ENCODE data around the gene NOP10.

Gene NOP10

DNA sequence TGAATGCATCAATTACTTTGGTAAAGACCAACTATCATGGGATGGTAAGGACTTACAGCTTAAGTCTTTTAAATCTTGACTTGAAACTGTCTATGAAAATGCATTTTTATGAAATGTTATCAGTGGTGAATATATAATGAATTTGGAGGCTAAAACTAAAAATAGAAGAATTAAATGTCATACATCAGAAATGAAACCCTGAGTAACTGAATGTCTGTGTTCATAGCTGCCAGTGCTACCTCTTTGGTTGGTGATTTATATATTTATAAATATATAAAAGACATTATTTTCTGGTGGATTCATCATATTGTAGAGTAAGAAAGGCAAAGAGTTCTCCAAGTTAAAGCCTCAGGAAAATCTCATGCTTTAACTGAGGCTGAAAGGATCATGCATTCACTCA lies 17.6 kb downstream of the NOP10 start:
- H3K9me3 Mint-ChIP-seq, result peaks cover 0 to 6% of the 10 kb centered on the region in 2 donors
- no peaks in the 10 kb centered on the region for H3K27me3 Mint-ChIP-seq
- H3K4me1 Mint-ChIP-seq, result peaks cover 64% of the 10 kb centered on the region
- peak overlapping the region; percentile 51 to 70 for H3K4me3 Mint-ChIP-seq
- ATAC-seq (no peak), DNase-seq (no peak)
- H3K27ac Mint-ChIP-seq, result peak overlapping the region in 1 of 2 donors; percentile 67

- no peaks in the 10 kb centered on the region for H3K27me3 Mint-ChIP-seq
- H3K4me3 Mint-ChIP-seq, result peak overlapping the region; percentile 13 to 70
- H3K27ac Mint-ChIP-seq, result peak overlapping the region in 1 of 2 donors; percentile 20
Observed at GRCh38 chr15:34324933-34325332, 18.0 kb downstream of the NOP10 start.

DNA sequence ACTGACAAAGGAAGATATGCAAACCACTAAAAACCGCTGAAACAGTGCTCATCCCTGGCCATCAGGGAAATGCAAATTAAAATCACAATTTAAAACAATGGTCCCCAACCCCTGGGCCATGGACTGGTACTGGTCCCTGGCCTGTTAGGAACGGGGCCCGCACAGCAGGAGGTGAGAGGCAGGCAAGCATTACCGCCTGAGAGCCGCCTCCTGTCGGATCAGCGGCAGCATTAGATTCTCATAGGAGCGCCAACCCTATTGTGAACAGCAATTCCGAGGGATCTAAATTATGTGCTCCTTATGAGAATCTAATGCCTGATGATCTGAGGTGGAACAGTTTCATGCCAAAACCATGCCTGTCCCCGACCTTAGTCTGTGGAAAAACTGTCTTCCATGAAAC lies 19.7 kb downstream of the NOP10 start:
- DNase-seq (no peak), ATAC-seq (no peak)
- peaks cover 0 to 6% of the 10 kb centered on the region in 2 donors for H3K9me3 Mint-ChIP-seq
- H3K4me1 Mint-ChIP-seq, result peaks cover 61% of the 10 kb centered on the region
- H3K4me3 Mint-ChIP-seq, result no peak overlapping the region
- no peak overlapping the region for H3K27ac Mint-ChIP-seq
- no peaks in the 10 kb centered on the region for H3K27me3 Mint-ChIP-seq

More at GRCh38 chr15:34324933-34325332, 18.0 kb downstream of the NOP10 start:
- Mint-ChIP-seq H3K9me3 (peaks cover 0 to 6% of the 10 kb centered on the region in 2 donors), H3K4me1 (peaks cover 64% of the 10 kb centered on the region)
- no peak for DNase-seq
- ATAC-seq, result no peak

GRCh38 chr15:34318277-34319079 lies 24.5 kb downstream of the NOP10 start:
- Mint-ChIP-seq H3K4me1 (peaks cover 71% of the 10 kb centered on the region), H3K9me3 (peaks cover 0 to 6% of the 10 kb centered on the region in 2 donors), H3K4me3 (peak overlapping the region; percentile 90 to 96), H3K27ac (peak overlapping the region; percentile 96 to 98), H3K27me3 (no peaks in the 10 kb centered on the region)
- ATAC-seq (peak; percentile 81), DNase-seq (no peak)

DNA sequence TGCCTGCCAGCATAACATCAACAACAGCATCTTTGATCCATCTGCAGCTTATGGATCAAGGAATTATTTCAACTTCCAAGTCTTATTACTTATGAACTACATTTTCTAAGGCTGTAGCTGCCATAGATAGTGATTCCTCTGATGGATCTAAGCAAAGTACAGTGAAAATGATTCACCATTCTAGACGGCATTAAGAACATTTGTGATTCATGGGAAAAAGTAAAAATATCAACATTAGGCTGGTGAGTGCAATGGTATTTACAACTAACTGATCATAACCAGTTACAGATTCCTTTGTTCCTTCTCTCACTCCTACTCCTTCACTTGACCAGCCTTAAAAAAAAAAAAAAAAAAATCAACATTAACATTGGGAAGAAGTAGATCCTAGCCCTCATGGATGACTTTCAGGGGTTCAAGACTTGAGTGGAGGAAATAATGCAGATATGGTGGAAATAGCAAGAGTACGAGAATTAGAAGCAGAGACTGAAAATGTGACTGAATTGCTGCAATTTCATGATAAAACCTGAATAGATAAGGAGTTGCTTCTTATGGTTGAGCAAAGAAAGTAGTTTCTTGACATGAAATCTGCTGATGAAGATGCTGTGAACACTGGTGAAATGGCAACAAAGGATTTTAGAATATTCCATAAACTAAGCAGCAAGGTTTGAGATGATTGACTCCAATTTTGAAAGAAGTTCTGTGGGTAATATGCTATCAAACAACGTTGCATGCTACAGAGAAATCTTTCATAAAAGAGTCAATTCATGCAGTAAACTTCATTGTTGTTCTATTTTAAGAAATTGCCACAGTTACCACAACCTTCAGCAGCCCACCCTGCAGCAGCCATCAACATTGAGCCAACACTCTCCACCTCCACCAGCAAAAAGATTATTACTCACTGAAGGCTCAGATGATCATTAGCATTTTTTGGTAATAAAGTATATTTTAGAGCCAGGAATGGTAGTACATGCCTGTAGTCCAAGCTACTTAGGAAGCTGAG lies 28.1 kb downstream of the NOP10 start:
- Mint-ChIP-seq H3K27ac (peak overlapping the region in 1 of 2 donors; percentile 24), H3K9me3 (no peaks in the 10 kb centered on the region), H3K4me1 (peaks cover 60% of the 10 kb centered on the region), H3K27me3 (no peaks in the 10 kb centered on the region), H3K4me3 (peak overlapping the region; percentile 58 to 73)
- no peak for DNase-seq
- ATAC-seq, result no peak

DNA sequence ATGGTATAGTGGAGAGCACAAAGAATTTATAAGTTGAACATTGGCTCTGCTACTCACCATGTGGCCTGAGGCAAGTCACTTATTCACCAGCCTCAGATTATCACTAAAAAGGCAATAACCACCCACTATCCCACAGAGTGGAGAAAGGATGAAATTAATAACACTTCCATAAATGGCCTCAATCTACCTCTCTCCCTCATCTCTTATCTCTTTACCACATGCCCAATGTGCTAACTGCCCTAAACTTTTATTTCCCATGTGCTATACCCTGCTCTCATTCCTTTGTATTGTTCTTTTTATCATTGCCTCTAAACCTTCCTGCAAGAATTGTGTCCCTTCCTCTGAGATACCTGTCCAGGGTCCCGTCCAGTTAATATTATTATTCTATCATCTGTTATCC lies 31.4 kb downstream of the NOP10 start:
- Mint-ChIP-seq H3K4me3 (no peak overlapping the region), H3K27me3 (no peaks in the 10 kb centered on the region), H3K4me1 (peaks cover 60% of the 10 kb centered on the region), H3K9me3 (peaks cover 0 to 4% of the 10 kb centered on the region in 2 donors), H3K27ac (no peak overlapping the region)
- no peak for DNase-seq
- no peak for ATAC-seq

GRCh38 chr15:34304613-34305012 lies 38.3 kb downstream of the NOP10 start:
- Mint-ChIP-seq H3K4me3 (no peak overlapping the region), H3K4me1 (peaks cover 49% of the 10 kb centered on the region), H3K9me3 (peaks cover 0 to 4% of the 10 kb centered on the region in 2 donors), H3K27ac (no peak overlapping the region), H3K27me3 (no peaks in the 10 kb centered on the region)
- ATAC-seq (no peak), DNase-seq (no peak)

GRCh38 chr15:34301058-34301457 lies 41.9 kb downstream of the NOP10 start:
- Mint-ChIP-seq H3K27me3 (no peaks in the 10 kb centered on the region), H3K4me3 (no peak overlapping the region), H3K27ac (no peak overlapping the region), H3K9me3 (no peaks in the 10 kb centered on the region), H3K4me1 (peaks cover 44% of the 10 kb centered on the region)
- ATAC-seq, result no peak
- DNase-seq, result no peak

GRCh38 chr15:34297059-34297458 lies 45.9 kb downstream of the NOP10 start:
- no peak overlapping the region for H3K27ac Mint-ChIP-seq
- no peaks in the 10 kb centered on the region for H3K27me3 Mint-ChIP-seq
- ATAC-seq, result no peak
- DNase-seq, result no peak
- no peak overlapping the region for H3K4me3 Mint-ChIP-seq
- peaks cover 36% of the 10 kb centered on the region for H3K4me1 Mint-ChIP-seq
- H3K9me3 Mint-ChIP-seq, result no peaks in the 10 kb centered on the region

- Mint-ChIP-seq H3K9me3 (peaks cover 4 to 15% of the 10 kb centered on the region in 2 donors), H3K4me1 (peaks cover 34% of the 10 kb centered on the region), H3K27ac (no peak overlapping the region), H3K4me3 (no peak overlapping the region), H3K27me3 (no peaks in the 10 kb centered on the region)
- ATAC-seq, result no peak
- DNase-seq, result no peak
Observed at GRCh38 chr15:34292621-34293020, 50.3 kb downstream of the NOP10 start.

Data from stimulated activated naive CD8-positive, alpha-beta T cell treated with anti-CD3 and anti-CD28 coated beads, Interleukin-15, amount 100 ng/mL, for 72 hours (primary cell).